SW480 (cell line): Measurements from ENCODE around the gene HDAC8.
"Not testable (repeated sequence)": the region's sequence is repeated elsewhere in the genome, so short reads cannot be mapped to it uniquely, and the experiment has no call there.

ENCODE experiments used
- DNase-seq: peaks from one replicate; pipeline ENCODE4 v3.0.0-alpha.2; 2016; ENCODE audit warnings: low spot score

Gene HDAC8

DNA sequence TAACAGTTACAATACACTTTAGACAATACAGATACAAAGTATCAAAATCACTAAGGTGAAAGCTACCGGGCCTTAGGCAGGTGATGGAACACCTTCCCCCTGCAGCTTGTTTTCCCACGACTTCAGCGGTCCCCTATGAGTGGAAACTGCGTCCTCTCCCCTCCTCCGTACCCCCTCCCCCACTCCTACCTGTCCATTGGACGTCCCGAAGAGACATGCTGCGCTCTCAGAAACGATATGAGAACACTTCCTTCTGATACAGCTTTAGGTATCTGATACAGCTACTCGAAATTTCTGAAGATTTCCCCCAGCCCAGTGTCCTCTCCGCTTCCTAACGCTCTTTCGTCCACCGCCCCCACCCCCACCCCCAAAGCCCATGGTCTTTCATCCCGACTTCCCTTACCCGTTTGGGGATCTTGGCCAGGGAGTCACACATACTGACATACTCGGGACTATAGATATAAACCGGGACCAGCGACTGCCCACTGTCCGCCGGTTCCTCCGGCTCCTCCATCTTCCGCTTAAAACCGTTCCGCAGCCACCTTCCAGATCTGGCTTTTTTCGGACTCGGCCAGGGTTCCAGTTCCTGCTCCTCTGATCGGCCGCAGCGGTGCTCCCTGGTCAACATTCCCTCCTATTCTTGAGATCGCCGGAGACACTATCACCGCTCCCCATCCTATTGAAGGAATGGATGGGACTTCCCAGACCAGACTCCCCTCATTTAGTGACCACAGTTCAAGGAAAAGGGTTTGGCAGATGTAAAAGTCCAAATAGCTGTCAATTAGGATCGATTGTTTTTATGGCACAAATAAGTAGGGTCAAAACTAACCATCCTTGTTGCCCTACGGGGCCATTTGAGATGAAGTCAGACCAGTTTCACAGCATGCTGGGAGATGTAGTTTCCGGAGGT is at the start of gene HDAC8:
TSS of gene HDAC8 (minus strand) at position 596 of the 910 bp plus-strand sequence. CDS start at position 514, 82 bp downstream.
- DNase-seq = peak; percentile 80

DNA sequence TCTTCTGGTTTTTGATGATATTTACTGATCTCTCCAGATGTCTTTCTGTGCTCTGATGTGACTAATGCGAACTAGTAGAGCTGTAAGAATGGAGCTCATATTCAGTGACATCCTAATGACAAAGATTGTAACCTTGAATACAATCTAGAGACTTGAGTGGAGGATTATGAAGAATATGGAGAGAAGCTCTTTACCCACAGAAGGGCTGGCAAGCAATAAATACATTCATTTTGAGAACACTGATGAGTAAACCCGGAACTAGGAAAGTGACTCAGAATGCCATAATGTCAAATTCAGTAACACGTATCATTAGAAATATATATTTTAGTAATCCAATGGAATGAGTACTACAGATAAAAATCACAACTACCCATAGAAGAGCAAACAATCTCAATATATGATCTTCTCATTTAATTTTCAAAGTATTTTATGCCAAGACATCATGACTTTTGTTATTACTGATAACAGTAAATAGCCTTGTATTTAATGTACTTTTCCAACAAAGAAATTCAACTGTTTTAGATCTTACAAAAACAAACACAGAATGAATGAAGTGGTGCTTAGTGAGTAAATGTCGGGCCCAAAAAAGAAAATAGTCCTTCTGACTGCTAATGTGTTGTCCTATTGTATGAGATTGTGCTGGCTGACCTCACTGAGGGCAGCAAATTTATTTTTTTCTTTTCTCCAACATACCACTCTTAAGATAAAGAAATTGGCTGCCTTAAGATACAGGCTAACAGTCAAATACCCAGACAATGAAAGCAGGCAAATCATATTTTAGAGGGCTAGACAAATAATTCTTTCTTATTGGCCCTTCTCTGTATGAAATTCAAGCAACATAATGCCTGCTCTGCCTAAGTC is 49.2 kb upstream of the HDAC8 start:
- DNase-seq = no peak

DNA sequence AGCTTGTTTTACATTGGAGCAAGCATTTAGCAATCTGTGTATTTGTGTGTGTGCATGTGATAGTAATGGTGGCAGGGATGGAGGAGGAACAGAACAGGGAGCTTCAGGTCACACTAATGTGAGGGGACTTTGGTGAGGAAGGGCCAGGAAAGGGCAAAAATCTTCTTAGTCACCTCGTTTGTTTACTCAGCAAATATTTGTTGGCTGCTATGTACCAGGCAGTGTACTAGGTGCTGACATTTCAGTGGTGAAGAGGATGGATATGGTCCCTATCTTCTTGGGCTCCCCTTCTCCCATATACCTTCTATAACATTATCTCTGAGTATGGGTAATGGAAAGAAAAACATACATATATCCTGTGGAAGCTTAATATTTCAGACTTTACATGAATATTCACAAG is 48.5 kb upstream of the HDAC8 start:
- DNase-seq = no peak

DNA sequence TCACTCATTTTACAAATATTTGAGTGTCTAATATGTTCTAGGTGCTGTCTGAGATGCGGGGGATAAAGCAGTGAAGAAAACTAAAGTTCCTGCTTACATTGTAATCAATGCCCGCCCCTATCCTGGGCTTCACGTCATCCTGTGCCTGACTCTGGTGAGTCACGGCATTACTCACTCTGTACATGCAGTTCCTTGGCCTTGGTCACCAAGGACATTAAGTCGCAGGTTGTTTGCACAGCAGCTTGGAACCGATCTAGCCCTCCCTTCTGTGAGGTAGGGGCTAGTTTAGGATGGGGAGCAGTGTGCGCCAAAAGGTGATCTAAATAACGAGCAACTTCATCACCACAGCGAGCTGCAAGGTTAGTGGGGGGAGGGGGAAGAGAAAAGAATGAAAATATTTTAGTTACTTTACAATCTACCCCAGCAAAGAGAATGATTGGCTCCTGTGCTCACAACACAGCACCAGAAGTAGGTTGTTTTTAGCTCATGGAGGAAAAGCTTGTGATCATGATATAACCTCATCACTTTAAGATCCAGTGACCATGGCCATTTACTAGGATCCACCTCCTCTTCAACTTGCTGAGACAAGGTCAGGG is 48.0 kb upstream of the HDAC8 start:
- DNase-seq = peak; percentile 8

DNA sequence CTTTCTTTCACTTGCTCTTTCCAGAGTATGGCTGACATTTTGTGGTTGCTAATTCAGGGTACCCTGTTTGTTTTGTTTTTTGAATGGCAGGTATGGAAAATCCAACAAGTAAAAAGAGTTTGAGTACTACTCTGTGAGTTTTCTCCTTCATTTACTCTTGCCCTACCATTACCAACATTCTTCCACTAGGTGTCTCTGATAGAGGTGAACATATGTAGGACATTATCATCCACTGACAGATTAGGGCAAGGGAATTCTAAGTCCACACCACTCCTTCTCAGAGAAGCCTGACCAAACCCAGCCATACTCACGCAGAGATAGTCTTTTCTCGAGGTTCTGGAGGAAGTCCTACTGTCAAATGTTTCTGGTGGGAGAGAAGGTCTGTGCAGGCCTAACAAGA is 36.7 kb upstream of the HDAC8 start:
- peak; percentile 8 for DNase-seq

DNA sequence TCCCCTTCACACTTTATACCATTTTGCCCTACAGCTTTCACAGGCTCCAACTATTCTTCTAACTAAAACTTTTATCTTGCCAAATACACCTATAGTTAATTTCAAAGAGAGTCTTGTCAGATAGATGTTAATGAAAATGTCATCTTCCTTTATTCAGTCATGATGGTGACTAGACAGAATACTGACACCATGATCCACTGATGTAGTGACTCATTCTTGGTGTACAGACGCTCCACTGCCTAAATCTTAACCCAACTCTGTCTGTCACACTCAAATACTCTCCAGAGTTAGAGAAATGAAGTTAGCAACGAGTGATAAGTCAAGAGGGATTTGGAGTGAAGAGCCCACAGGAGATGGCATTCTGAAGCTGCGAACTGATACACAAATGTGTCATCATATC is 32.1 kb upstream of the HDAC8 start:
- no peak for DNase-seq

DNA sequence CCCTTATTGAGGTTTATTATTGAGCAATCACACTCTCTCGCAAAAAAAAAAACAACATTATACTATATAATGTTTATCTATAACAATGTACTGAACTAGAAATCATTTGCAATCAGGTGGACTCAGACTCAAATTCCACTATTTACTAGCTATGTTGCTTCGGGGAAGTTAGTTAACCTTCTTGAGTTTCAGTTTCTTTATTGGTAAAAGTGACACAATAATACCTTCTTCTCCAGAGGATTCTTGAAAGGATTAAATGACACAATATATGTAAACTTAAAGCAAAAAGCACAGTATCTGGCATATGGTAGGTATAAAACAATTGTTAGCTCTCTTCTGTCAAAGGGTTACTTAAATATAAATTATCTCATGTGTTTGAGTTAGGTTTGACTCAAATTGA is 31.5 kb upstream of the HDAC8 start:
- no peak for DNase-seq

DNA sequence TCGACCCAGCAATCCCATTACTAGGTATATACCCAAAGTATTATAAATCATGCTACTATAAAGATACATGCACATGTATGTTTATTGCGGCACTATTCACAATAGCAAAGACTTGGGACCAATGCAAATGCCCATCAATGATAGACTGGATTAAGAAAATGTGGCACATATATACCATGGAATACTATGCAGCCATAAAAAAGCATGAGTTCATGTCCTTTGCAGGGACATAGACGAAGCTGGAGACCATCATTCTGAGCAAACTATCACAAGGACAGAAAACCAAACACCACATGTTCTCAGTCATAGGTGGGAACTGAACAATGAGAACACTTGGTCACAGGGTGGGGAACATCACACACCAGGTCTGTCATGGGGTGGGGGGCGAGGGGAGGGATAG is 18.4 kb upstream of the HDAC8 start:
- not testable (repeated sequence) for DNase-seq

DNA sequence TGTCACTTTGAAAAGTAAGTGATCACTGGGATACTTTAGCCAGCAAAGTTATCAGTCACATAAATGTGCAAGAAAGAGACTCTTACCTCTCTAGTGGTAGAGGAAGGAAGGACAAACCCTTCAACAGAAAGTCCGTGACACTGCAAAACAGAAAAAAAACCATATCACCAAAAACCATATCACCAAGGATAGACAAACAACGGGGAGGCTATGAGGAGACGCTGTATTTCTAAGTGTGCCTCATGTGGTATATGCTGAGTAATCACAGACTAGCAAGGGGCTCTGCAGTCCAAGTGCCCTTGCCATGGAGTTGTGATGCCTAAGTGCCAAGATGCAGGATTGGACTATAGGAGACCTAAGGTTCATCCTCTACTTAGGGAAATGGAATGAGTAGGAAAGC is 11.5 kb upstream of the HDAC8 start:
- no peak for DNase-seq

DNA sequence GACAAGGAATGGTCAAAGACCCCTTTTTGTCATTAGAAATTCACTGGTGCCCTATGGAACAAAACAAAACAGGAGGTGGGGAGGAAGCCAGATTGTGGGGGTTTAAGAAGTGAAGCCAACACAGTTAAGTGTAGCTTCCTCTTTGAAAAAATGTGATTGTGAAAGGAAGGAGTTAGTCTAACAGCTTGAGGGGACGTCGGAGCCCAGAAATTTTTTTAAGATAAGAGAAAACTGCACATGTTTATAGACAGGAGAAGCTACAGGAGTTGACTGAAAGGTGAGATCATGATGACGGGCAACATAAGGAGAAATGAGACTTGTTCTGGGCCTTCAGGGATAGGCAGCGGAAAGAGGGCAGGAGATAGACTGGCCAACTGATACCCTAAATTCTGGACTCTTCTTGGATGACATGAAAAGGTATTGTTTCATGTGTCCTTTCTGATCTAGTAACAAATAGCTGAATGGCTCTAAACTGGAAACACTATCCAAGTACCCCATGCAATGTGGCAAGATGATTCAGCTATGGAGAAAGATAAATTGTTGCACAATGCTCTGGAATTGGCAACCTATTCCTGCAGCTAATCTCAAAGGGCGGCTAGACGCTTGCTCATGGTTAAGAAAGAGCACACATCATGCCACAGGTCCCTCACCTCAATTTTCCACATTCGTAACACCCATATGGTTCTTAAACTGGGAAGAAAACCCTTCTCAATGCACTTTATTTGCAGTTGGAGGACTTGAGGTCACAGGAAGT is 3.7 kb upstream of the HDAC8 start:
- DNase-seq = no peak

DNA sequence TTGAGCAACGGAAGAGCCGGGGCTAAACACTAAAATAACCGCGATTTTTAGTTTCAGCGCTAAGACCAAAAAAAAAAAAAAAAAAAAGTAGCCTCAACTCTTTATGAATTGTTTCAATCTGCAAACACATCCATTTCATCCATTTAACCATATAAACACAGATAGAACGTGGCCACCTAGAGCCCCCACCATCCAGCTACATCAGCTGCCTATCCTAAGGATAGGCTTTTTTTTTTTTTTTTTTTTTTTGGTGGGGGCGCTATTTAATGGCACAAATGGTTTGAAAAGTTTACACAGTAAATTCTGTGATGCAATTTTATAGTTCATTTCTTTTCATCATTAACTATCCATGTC is 492 bp upstream of the HDAC8 start:
- DNase-seq = no peak

DNA sequence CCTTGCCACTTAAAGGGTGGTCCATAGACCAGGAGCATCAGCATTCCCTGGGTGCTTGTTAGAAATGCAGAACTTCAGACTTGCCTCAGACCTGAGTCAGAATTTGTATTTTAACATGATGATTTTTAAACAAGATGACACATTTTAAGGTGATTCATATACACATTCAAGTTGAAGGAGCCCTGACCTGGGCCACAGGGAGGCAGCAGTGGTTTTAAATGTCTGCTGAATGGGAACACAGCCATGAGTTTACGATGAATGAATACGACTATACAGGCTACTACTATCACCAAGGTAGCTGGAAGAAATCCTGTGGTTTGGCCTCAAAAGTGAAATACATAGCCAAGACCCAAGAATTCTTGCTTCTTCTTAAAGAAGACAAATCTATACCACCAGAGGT is 2.9 kb downstream of the HDAC8 start:
- DNase-seq = no peak

DNA sequence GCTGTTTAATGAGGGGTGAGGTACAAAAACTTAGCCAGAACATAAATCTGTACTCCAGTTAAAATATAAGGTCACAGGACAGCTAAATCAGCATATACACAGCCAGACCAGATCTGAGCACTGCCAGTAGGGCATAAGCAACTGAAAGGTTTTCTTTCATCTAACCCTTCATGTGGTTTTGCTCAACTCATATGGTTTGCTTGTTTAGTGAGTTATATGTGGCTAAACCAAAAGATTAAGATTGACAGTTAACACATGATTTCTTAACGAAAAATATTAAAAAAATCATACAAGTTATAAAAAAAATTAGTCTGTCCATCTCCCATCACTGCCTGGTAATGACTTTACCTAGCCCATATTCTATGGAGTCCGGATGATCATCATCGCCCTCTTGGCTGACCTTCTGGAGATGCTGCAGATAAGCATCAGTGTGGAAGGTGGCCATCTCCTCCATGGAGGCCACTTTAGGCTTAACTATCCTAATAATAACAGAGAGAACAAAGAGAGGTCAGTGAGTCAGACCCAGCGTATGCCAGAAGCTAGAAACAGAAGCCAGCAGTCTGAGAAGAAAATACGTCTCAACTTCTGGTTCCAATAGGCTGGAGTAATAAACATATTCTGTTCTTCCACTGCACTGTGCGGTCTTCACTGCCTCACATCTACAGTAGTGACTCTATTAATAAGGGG is 4.1 kb downstream of the HDAC8 start:
- no peak for DNase-seq

DNA sequence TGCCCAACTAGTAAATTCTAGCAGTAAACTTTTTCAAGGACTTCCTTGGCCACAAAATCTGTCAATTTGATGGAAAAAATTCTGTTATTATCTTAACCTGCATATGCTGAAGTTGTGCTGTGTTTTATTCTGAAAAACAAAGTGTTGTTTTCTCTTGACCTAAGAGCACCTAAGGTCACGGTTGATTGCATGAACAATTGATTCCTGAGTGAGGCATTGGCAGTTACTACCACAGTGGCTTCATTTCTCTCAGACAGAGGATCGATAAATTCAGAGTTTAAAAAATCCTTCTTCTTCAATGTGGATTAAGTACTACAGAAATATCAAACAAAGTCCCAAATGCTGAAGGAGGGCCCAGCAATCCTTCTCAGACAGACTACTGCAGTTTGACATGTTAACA is 6.2 kb downstream of the HDAC8 start:
- DNase-seq = no peak

DNA sequence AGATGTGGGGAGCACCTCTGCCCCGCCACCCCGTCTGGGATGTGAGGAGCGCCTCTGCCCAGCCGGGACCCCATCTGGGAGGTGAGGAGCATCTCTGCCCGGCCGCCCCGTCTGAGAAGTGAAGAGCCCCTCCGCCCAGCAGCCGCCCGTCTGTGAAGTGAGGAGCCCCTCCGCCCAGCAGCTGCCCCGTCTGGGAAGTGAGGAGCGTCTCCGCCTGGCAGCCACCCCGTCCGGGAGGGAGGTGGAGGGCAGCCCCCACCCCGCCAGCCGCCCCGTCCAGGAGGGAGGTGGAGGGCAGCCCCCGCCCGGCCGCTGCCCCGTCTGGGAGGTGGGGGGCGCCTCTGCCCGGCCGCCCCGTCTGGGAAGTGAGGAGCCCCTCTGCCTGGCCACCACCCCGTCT is 13.0 kb downstream of the HDAC8 start:
- not testable (repeated sequence) for DNase-seq

DNA sequence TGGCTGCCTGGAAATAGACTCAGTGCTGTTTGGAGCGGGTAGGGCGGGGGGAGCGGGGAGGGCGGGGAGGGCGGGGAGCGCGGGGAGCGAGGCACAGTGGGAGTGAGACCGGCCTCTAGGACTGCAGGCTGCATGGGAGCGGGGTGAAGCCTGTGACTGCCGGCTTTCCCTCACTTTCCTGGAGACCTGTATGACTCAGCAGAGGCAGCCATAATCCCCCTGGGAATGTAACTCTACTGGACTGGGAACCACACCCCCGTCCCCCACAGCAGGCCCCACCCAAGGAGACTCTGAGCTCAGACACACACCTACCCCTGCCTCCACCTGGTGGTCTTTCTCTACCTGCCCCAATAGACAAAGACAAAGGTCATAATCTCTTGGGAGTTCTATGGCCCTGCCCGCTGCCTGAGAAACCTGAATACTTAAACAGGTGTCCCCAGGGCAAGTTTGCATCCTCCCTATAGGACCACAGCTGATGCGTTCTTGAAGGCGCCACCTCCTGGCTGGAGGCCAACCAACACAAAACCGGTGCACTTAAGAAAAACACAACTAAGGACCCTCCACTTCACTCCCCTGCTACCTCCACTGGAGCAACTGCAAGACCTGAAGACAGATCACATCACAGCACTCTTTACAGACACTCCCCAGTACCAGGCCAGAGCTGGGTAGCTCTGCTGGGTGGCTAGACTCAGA is 18.0 kb downstream of the HDAC8 start:
- peak; percentile 76 for DNase-seq

DNA sequence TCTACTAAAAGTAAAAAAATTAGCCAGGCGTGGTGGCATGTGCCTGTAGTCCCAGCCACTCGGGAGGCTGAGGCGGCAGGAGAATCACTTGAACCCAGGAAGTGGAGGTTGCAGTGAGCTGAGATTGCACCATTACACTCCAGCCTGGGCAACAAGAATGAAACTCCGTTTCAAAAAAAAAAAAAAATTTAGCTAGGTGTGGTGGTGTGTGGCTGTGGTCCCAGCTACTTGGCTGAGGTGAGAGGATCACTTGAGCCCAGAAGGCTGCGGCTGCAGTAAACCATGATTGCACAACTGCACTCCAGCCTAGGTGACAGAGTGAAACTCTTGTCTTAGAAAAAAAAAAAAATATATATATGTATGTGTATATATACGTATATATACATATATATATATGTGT is 20.2 kb downstream of the HDAC8 start:
- DNase-seq = not testable (repeated sequence)

DNA sequence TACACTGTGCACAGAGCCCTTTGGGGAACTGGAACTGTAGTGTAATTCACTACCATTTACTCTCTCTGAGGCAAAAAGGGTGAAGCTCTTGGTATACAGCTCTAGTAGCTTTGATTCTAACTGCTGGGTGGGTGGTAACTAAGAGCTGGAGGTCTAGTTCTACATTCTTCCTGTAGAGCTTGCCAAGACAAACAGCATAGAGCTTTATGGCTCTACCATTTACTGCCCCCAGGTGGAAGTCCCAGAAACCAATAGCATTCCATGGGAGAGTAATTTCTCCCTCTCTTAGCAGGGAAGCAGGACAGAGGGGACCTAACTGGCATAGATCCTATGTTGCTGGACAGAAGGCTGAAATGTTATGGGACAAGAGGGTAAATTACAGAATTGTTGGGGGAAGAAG is 26.7 kb downstream of the HDAC8 start:
- no peak for DNase-seq

DNA sequence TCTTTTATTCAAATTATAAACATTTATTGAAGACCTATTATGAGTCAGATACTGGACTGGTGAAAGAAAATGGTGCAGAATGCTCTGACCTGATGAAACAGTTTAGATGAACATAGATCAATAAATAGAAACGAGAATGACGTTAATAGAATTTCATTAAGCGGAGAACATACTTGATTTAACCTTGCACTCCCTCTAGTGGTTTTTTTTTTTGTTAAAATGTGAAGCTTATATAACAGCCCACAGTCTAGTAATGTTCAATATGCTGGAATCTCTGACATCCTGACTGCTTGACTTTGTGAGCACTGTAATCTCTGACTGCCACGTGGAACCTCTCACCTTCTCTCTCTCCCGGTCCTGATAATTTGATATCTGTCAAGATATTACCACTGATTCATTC is 32.3 kb downstream of the HDAC8 start:
- no peak for DNase-seq

DNA sequence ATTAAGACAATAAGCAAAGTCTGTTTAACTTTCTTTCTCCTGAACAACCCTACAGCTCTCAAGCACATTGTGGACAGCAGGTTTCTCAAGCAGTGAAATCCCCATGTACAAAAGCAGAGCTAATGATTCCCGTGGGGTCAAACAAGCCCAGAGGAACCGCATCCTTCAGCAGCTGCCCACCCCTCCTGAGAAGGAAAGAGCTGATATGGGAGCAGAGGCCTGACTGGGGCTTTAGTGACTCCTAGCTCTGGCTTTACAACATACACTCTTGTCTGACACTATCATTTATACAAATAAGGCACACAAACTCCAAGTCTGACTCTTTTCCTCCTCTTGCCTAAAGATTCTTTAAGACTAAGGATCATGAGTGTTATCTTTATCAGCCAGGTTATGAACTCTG is 32.8 kb downstream of the HDAC8 start:
- DNase-seq = no peak

DNA sequence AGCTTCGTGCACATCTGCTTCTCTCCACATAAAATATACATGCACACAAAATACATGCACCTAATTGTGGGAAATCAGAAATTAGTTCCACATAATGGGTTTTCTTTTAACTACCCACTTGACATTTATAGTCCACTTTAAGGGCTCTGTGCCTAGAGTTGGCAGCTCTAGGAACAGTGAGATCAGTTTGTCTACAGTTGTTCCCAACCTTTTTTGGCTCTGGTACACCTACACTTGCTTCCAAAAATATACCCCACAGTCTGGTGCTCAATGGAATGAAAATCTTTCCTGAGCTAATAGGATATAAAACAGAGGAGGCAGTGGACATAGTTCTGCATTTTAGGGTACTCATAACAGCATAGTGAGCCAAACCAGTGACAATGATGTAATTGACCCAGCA is 36.1 kb downstream of the HDAC8 start:
- no peak for DNase-seq
